HG02852 (cell line): ENCODE measurements around the gene LAMA1.
"Not testable (repeated sequence)": the region's sequence is repeated elsewhere in the genome, so short reads cannot be mapped to it uniquely, and the experiment has no call there.

ENCODE experiments used
- ATAC-seq: cut with Tn5 transposase; IDR thresholded peaks from one replicate; pipeline ENCODE4 v1.9.1; 2021; ENCODE audit warnings: mild to moderate bottlenecking, moderate library complexity; ENCODE audit not compliant: unreplicated experiment

LAMA1 gene, protein sequence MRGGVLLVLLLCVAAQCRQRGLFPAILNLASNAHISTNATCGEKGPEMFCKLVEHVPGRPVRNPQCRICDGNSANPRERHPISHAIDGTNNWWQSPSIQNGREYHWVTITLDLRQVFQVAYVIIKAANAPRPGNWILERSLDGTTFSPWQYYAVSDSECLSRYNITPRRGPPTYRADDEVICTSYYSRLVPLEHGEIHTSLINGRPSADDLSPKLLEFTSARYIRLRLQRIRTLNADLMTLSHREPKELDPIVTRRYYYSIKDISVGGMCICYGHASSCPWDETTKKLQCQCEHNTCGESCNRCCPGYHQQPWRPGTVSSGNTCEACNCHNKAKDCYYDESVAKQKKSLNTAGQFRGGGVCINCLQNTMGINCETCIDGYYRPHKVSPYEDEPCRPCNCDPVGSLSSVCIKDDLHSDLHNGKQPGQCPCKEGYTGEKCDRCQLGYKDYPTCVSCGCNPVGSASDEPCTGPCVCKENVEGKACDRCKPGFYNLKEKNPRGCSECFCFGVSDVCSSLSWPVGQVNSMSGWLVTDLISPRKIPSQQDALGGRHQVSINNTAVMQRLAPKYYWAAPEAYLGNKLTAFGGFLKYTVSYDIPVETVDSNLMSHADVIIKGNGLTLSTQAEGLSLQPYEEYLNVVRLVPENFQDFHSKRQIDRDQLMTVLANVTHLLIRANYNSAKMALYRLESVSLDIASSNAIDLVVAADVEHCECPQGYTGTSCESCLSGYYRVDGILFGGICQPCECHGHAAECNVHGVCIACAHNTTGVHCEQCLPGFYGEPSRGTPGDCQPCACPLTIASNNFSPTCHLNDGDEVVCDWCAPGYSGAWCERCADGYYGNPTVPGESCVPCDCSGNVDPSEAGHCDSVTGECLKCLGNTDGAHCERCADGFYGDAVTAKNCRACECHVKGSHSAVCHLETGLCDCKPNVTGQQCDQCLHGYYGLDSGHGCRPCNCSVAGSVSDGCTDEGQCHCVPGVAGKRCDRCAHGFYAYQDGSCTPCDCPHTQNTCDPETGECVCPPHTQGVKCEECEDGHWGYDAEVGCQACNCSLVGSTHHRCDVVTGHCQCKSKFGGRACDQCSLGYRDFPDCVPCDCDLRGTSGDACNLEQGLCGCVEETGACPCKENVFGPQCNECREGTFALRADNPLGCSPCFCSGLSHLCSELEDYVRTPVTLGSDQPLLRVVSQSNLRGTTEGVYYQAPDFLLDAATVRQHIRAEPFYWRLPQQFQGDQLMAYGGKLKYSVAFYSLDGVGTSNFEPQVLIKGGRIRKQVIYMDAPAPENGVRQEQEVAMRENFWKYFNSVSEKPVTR (N-terminal part only)

DNA sequence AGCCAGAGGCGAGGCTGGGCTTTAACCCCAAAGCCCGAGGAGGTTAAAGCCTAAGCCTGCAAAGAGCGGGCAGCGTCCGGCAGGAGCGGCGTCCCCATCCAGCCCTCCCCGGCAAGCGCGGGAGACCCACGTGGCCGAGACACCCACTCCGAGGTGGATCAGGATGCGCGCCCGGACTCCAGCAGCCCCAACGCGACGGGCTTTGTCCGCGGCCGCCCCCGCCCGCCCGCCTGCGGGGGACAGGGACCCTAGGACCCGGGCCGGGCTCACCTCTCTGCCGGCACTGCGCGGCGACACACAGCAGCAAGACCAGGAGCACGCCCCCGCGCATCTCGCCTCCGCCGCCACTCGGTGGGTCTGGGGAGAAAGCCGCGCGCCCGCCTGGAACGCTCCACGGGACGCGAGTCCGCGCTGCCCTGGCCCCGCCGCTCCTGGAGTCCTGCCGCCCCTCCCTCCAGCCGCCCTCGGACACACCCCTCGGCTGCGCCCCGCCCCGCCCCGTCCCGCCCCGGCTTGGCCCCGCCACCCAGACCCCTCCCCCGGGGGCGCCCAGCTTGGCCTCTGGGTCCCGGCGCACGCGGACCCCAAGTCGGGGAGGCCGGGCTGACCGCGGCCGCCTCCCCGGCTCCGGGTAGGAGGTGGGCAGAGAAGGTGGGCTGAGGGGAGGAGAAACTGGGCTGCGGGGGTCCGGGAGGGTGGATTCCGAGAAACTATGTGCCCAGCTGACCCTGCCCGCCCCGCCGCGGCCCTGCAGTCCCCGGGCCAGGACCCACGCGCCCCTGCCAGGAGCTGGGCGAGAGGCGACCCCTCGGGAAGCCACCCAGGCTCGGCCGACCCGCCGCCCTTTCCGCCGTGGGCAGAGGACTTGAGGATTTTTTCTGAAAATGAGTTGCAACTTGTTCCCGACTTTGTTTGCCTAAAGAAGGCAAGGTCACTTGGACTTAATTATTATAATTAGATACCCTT lies at the start of gene LAMA1:
LAMA1 (minus strand) TSS at position 408 of the 966 bp plus-strand sequence; CDS start at position 331, 77 bp downstream.
- no peak for ATAC-seq

DNA sequence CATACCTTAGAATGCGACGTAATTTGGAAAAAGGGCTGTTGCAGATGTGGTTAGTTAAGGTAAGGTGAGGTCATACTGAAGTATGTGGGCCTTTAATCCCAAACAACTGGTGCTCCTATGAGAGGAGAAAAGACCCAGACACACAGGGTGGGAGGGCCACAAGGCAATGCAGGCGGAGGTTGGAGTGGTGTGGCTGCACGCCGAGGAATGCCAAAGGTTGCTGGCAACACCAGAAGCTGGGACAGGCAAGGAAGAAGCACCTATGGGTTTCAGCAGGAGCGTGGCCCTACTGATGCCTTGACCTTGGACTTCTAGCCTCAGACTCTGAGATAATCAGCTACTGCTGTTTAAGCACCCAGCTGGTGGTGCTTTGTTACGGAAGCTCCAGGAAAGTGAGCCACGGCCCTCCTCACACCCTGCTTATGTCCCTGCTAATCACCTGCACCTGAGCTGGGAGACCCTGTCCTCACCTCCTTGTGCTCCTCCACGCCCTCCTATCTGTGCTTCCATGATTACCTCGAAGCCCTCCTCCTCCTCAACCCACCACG lies 48.3 kb upstream of the LAMA1 start:
- ATAC-seq = no peak

DNA sequence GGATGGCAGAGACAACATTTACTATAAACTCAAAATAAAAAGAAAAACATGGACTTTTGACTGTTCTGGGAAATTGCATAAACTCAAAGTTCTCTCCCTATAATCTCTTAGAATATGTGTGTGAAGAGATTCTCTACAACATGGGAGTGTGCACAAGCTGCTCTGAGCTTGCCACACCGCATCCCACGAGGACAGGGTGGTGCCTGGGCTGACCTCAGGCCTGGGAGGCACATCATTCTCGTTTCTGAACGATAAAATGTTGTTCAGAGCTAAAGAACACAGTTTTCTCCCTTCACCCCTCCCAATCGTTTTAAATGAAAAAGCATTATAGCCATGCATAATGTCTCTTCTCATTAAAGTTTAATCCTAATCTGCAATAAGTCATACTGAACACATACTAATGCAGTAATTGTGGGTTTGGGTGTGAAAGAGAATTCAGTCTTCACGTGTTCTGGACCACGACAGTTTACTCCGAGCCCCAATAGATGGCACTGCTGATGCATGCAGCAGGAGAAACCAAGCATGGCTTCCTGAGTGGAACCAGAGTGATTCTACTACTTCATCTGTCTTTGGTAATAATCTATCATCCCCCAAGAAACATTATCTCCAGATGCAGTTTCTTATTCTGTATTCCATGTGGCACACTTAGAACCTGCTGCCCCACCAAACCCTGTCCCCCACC lies 46.9 kb upstream of the LAMA1 start:
- no peak for ATAC-seq

DNA sequence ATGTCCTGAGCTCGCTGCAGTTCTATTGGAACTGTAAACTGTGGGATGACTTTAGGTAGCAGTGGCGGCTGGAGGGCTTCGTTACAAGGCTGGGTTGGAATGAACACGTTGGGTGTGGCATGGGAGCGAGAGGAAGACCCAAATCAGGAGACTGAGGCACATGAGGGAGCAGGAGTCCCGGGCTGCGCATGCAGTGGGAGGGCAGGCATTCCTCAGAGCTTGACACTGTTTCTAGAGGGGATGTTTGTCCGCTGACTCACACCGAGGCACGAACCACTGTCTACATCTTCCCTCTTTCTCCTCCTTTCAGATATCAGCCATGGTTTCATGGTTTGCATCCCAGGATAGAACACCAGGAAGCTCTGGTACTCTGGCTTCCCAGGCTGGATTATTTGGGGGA lies 40.6 kb upstream of the LAMA1 start:
- ATAC-seq = no peak

DNA sequence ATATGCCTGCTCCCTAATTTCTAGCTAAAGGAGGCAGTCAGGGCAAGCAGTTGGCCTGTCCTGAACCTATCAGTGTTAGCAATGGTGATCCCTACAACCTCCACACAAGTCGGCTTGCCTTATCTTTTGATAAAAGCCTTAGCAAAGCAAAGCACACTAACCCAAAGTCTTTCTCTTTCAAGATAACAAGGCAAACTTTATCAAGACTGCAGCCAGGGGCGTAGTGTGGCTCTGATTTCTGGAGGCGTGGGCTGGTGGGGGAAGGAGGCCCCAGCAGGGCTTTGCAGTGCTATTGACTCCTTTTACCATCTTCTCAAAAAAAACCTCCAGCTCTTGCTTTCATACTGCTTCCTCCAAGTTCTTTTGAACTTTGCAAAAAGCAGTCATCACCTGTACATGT lies 40.2 kb upstream of the LAMA1 start:
- no peak for ATAC-seq

DNA sequence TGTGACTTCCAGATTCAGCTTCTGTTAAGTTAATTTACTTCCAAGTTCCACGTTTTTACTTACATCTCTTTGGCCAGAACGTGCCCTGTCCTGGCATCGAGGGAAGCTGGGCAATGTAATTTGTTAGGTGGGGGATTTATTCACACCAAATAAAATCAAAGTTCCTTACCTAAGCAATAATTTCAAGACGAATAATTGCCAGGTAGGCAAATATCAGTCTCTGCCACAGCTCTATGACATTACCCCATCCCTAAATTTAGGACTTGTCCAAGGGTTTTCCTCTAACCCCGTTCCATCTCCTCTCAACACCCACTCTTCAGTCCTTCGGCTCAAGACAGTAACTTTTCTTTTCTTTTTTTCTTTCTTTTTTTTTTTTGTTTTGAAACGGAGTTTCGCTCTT lies 38.3 kb upstream of the LAMA1 start:
- ATAC-seq = no peak

DNA sequence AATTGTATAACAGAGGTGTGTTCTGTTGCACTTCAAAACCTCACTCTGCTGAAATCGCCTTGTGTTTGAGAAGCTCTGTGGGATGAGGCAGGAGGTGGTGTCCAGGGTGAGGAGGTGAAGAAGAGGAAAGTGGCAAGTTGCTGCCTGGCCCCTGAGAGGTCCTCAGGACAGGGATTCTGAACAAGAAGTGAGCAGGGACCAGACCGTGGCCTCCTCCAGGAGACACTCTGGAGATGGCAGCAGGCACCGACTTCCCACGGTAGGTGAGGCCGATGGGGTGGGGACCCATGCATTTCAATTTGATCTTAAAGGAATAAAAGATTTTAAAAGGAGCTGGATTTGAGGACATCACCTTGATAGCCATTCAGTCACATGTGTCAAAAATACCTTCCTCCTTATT lies 37.5 kb upstream of the LAMA1 start:
- no peak for ATAC-seq

DNA sequence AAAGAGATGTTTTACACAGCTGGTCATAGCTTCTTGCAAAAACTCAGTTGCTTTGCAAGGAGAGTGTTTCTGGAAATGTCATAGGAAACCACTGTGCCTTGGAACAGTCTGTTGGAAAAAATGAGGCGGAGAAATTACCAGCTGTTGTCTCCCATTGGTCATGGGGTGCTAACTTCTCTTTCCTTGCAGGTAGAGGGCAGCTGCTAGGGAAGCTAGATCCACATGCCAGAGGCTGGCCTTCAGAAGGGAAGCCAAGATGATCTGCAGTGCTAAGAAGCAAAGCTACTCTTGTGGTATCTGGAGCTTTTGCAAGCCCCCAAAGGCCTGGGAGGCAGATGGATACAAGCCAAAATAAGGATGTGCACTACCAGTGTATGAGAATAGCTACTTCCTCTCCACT lies 34.8 kb upstream of the LAMA1 start:
- ATAC-seq = no peak

DNA sequence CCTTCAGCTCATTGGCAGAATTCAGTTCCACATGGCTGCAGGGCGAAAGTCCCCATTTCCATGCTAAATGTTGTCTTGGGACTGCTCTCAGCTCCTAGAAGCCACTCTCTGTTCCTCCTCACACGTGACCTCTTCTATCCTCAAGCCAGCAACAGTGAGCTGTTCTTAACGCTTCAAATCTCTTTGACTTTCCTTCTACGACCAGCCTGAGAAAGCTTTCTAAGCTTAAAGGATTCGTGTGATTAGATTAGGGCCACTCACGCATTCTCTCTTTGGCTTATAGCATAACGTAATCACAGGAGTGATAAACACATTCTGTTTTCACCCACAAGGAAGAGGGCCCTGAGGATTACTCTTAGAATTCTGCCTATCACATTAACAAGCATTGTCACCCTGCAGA lies 29.8 kb upstream of the LAMA1 start:
- no peak for ATAC-seq

DNA sequence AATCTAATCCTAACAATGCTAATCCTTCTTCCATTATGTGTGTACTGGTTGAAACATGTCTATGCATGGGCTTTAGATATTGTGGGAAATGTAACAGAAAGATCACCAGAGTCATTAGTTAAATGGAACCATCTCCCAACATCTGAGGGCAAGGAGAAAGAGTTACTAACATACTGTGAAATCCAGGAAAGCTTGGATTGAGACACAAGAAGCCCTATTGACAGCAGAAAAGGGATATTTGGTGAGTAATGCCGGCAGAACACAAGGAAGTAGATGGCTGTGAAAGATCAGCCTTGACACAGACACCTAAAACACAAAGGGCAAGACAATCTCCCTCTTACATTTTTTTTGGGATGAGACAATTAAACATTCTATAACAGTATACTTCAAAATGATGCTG lies 28.5 kb upstream of the LAMA1 start:
- ATAC-seq = no peak

DNA sequence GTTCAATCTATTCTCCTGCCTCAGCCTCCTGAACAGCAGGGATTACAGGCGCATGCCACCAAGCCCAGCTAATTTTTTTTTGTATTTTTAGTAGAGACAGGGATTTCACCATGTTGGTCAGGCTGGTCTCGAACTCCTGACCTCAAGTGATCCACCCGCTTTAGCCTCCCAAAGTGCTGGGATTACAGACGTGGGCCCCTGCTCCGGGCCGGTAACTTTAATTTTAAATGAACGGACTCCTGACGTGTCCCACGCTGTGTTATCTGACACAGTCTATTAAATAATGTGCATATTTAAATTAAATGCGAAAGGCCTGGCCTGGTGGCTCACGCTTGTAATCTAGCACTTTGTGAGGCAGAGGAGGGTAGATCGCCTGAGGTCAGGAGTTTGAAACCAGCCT lies 27.3 kb upstream of the LAMA1 start:
- not testable (repeated sequence) for ATAC-seq

DNA sequence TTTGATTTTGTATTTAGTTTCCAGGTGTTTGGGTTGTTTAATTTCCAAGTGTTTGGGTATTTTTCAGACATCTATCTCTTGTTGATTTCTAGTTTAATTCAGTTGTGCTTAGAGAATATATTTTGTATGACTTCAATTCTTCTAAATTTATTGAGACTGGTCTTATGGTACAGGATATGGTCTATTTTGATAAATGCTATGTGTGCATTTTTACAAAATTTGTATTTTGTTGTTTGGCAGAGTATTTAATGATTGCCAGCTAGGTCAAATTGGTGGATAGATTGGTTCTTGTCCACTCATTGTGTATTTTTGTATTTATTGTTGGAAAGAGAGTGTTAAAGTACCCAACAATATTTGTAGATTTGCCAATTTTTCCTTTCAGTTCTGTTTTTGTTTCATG lies 23.7 kb upstream of the LAMA1 start:
- ATAC-seq = no peak

DNA sequence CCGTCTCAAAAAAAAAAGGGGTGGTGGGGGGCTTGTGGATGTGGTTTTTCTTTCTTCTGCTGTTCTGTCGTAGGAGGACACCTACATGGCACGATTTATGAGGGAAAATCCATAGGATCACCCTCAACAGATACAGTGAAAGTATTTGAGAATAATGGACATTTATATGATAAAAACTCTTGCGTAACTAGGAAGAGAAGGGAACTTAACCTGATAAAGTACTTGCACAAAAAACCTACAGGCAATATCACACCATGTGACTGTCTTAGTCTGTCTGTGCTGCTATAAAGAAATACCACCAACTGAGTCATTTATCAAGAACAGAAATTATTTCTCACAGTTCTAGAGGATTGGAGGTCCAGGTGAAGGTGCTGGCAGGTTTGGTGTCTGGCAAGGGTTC lies 21.8 kb upstream of the LAMA1 start:
- ATAC-seq = no peak

DNA sequence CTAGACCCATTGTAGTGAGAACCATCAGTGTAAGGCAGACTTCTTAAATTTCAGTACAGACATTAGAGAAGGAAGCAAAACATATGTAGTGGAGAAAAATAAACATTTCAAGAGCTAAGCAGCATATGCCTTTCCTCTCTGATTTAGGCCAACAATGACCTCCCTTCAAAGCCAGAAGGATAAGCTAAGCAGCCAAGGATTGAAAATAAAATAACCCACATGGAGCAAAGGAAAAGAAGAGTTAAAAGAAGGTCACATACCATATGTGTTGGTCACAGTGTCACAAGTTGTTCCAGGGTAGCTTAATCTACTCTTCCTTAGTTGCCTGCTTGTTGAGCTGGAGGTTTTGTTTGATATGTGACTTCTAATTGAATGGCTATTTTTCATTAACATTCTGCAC lies 15.6 kb upstream of the LAMA1 start:
- no peak for ATAC-seq

DNA sequence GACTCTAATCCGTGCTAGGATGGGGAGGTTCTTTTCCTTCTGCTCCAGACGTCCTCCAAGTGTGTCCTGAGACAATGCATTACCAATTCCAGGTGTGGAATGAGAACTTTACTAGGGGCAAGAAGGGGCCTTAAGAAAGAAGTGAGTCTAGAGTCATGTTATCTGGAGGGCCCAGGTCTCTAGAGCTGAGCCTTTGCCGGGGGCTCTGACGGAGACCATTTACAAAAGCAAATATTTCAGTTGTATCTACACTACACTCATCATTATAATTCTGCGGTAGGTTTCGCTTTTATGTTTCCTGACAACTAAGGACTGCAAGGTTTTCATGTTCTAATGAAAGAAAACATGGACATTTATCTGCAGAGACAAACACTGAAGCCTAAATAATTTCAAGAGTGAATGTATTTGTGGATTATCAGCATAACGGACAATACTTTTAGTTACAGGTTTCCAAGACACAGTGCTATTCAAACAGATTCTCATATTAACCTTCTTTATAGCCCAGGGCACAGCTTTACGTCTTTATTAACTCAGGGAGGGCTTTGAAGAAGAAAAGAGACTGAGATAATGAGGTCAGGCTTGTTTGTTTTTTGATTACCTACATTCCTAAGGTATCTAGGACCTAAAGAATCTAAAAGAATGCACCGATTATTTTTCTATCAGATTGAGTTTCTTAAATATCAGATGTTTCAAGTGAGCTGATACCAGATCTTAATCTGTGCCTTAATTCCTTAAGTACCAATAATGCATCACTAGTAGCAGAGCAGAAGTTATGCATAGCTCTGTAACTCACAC lies 15.0 kb upstream of the LAMA1 start:
- no peak for ATAC-seq

DNA sequence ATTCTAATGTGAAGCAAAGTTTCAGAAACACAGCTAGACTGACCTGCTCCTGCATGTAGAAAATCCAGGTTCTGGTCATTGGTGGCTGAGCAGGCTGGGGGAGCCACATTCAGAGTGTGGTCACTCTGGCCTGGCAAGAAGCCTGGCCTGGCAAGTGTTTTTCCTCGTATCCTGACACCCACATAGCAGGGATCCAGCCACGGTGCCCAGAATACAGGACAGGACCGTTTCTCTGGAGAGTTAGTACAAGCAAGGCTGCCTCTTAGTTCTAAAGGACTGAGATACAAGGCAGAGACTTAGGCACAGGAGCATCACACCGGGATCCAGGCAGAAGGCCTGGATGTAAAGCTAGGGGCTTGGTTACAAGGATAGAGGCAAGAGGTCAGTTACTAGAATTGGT lies 4.8 kb upstream of the LAMA1 start:
- no peak for ATAC-seq

DNA sequence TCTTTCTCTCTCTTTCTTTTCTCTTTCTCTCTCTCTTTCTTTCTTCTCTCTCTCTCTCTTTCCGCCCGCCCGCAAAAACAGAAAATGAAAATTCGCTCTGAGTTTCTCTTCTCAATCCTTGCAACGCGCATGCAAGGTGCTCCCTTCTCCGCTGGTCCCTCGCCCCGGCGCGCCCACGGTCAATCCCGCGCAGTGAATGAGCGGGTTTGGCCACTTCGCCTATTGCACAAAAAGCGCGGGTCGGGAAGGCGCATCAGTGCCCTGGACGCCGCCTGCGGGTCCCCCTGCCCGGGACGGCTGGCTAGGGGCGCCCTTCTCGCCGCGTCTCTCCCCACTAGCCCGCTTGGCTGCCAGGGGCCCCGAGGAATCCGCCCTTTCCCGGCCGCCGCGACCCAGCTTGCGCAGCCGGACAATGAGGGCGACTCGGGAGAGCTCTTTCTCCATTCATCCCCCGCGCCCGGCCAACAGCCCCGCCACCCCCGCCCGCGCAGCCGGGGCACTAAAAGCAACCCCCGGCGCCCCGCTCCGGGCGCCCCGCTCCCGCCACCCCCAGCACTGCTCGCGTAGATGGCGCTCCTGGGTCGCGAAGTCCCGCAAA lies 706 bp downstream of the LAMA1 start:
- ATAC-seq = no peak
